IPS-15b (cell line): ENCODE results near the gene EIF4G3.

Experiments used
- H3K27me3 ChIP-seq: one replicate; pipeline ENCODE4 v1.6.1; 2013; ENCODE audit warnings: low read length; ENCODE audit not compliant: control insufficient read depth, insufficient read depth
- H3K36me3 ChIP-seq: one replicate; pipeline ENCODE4 v1.6.1; 2013; ENCODE audit warnings: low read length; ENCODE audit not compliant: control insufficient read depth, insufficient read depth
- H3K4me1 ChIP-seq: one replicate; pipeline ENCODE4 v1.6.1; 2013; ENCODE audit warnings: mild to moderate bottlenecking, low read length; ENCODE audit not compliant: control insufficient read depth, insufficient read depth
- H3K4me3 ChIP-seq: one replicate; pipeline ENCODE4 v1.5.1; 2013; ENCODE audit warnings: low read depth, low read length
- H3K9ac ChIP-seq: one replicate; pipeline ENCODE4 v1.6.1; 2013; ENCODE audit warnings: low read depth, mild to moderate bottlenecking, low read length
- H3K9me3 ChIP-seq: one replicate; pipeline ENCODE4 v1.6.1; 2013; ENCODE audit warnings: mild to moderate bottlenecking, low read length; ENCODE audit not compliant: control insufficient read depth, insufficient read depth

Gene EIF4G3

GRCh38 chr1:21052034-21052433 is 124.7 kb downstream of the EIF4G3 start:
- H3K27me3 ChIP-seq = no peaks in the 10 kb centered on the region
- H3K9me3 ChIP-seq = no peaks in the 10 kb centered on the region
- H3K4me1 ChIP-seq = no peaks in the 10 kb centered on the region
- no peaks in the 10 kb centered on the region for H3K36me3 ChIP-seq
- no peak overlapping the region for H3K4me3 ChIP-seq
- H3K9ac ChIP-seq = no peak overlapping the region

GRCh38 chr1:21051177-21051825 is 125.4 kb downstream of the EIF4G3 start:
- no peaks in the 10 kb centered on the region for H3K9me3 ChIP-seq
- H3K4me3 ChIP-seq = no peak overlapping the region
- no peaks in the 10 kb centered on the region for H3K27me3 ChIP-seq
- no peaks in the 10 kb centered on the region for H3K4me1 ChIP-seq
- no peak overlapping the region for H3K9ac ChIP-seq
- no peaks in the 10 kb centered on the region for H3K36me3 ChIP-seq

- no peaks in the 10 kb centered on the region for H3K36me3 ChIP-seq
- H3K4me1 ChIP-seq = peaks cover 2% of the 10 kb centered on the region
- no peak overlapping the region for H3K9ac ChIP-seq
- no peaks in the 10 kb centered on the region for H3K27me3 ChIP-seq
- H3K4me3 ChIP-seq = no peak overlapping the region
- H3K9me3 ChIP-seq = no peaks in the 10 kb centered on the region
Measured at GRCh38 chr1:21050031-21050430, 126.7 kb downstream of the EIF4G3 start.

DNA sequence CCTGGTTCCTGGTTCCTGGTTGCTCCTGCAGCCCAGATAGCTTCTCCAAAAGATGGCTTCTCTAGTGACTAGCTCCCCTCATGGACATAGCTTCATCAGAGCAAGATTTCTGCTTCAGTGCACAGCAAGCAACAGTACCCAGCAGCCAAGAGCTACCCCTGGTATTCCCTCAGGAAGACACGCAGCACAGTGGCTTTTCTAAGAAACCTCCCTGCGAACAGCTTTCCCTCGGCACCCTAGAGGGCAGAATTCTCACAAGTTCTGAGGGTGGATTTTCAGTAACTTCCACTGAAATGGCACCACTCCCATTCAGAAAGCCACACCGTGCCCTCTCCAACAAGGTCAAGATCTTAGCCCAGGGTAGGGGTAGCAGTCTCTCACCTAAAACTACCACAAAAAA is 128.2 kb downstream of the EIF4G3 start:
- peaks cover 2% of the 10 kb centered on the region for H3K4me1 ChIP-seq

DNA sequence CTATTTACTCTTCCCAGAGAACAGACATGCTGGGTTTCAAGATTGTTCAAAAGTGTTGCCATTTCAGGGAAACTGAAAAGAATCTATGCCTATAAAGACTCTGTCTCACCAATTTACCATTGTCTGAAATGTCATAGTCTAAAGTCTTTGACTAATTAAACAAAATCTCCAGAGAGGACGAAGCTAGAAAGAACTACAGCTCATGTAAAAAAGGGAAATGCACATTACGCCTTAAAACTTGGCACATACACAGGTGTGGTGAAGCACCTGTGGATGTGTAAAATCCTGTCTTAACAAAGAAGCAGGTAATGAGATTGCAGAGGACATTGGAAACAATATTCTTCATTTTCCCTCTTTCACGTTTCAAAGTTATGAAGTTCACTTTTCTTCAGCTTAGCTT is 130.6 kb downstream of the EIF4G3 start:
- Histone ChIP-seq H3K4me3 (no peak overlapping the region), H3K4me1 (peaks cover 9% of the 10 kb centered on the region), H3K9ac (no peak overlapping the region), H3K36me3 (no peaks in the 10 kb centered on the region), H3K27me3 (no peaks in the 10 kb centered on the region), H3K9me3 (no peaks in the 10 kb centered on the region)

More for the DNA sequence above, 128.2 kb downstream of the EIF4G3 start:
- H3K36me3 ChIP-seq = no peaks in the 10 kb centered on the region
- no peak overlapping the region for H3K9ac ChIP-seq
- H3K4me3 ChIP-seq = no peak overlapping the region
- no peaks in the 10 kb centered on the region for H3K9me3 ChIP-seq
- H3K27me3 ChIP-seq = no peaks in the 10 kb centered on the region

GRCh38 chr1:21045351-21045750 is 131.3 kb downstream of the EIF4G3 start:
- no peak overlapping the region for H3K9ac ChIP-seq
- H3K4me3 ChIP-seq = no peak overlapping the region
- no peaks in the 10 kb centered on the region for H3K36me3 ChIP-seq
- H3K27me3 ChIP-seq = no peaks in the 10 kb centered on the region
- H3K9me3 ChIP-seq = no peaks in the 10 kb centered on the region
- peaks cover 13% of the 10 kb centered on the region for H3K4me1 ChIP-seq

DNA sequence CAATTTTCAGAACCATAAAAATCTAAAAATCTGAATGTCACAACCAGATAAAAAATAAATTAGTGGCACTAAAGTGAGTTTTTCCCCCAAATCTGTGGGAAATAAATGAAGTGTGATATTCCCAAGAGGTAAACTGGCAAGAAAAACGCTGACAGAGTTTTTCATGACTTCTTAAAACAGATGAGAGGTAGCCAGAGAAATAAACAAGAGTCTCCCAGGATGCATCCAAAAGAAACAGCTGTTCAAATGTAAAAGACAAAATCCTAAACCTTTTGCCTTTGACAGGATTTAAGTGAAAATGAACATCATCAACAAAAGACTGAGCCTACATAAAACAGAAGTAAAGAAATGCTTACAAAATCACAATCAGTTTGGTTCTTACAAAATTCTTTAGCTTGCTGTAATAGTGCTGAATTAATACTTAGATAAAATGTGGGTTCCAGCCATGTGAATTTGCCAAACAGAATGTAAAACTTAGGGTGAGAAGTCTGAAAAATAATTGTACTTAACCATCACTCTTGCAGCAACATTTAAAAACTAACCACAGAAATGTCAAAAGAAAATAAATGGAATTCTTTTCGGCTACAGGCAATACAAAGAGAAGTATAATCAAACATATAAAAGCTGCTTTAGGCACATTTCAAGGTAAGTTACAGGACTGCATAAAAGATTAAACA is 133.6 kb downstream of the EIF4G3 start:
- H3K4me1 ChIP-seq = peaks cover 19% of the 10 kb centered on the region
- no peaks in the 10 kb centered on the region for H3K36me3 ChIP-seq
- no peak overlapping the region for H3K9ac ChIP-seq
- no peaks in the 10 kb centered on the region for H3K9me3 ChIP-seq
- H3K4me3 ChIP-seq = no peak overlapping the region
- H3K27me3 ChIP-seq = no peaks in the 10 kb centered on the region

DNA sequence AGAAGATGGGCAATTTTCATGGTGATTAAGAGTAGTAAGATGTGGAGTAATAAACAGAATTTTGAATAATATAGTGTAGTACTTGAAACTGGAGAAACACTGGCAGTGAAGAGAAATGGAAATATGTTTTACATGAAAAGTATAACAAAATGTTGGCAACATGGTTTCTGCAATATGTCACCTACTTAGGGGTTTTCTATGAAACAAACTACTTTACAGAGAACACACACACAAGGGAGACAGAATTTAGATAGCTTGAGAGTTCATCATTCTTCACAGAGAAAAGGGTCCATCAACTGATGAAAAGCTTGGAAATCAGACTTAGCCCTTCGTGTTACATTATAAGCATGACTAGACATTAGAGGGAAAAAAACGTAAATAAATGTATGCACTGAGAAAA is 135.2 kb downstream of the EIF4G3 start:
- Histone ChIP-seq H3K4me3 (no peak overlapping the region), H3K36me3 (no peaks in the 10 kb centered on the region), H3K4me1 (peaks cover 19% of the 10 kb centered on the region)

GRCh38 chr1:21037091-21037490 is 139.6 kb downstream of the EIF4G3 start:
- no peaks in the 10 kb centered on the region for H3K27me3 ChIP-seq
- no peaks in the 10 kb centered on the region for H3K9me3 ChIP-seq
- H3K4me3 ChIP-seq = no peak overlapping the region
- H3K9ac ChIP-seq = no peak overlapping the region
- H3K36me3 ChIP-seq = no peaks in the 10 kb centered on the region
- peaks cover 10% of the 10 kb centered on the region for H3K4me1 ChIP-seq

More for the DNA sequence above, 135.2 kb downstream of the EIF4G3 start:
- H3K27me3 ChIP-seq = no peaks in the 10 kb centered on the region
- no peaks in the 10 kb centered on the region for H3K9me3 ChIP-seq
- H3K9ac ChIP-seq = no peak overlapping the region

- Histone ChIP-seq H3K9ac (no peak overlapping the region), H3K27me3 (no peaks in the 10 kb centered on the region), H3K36me3 (no peaks in the 10 kb centered on the region), H3K9me3 (no peaks in the 10 kb centered on the region), H3K4me3 (no peak overlapping the region), H3K4me1 (peaks cover 10% of the 10 kb centered on the region)
Measured at GRCh38 chr1:21035794-21036193, 140.9 kb downstream of the EIF4G3 start.

GRCh38 chr1:21034725-21035628 is 141.7 kb downstream of the EIF4G3 start:
- H3K4me3 ChIP-seq = no peak overlapping the region
- H3K4me1 ChIP-seq = peaks cover 2% of the 10 kb centered on the region
- H3K9me3 ChIP-seq = no peaks in the 10 kb centered on the region
- no peaks in the 10 kb centered on the region for H3K27me3 ChIP-seq
- H3K9ac ChIP-seq = peak overlapping the region; percentile 19
- H3K36me3 ChIP-seq = no peaks in the 10 kb centered on the region
